HepG2 (cell line): ENCODE measurements around the gene PPCDC. TPM values are rescaled to one million over a fixed set of nuclear protein-coding genes. Genes with fewer than 3 reads are reported as not detected.

ENCODE experiments used
- ATAC-seq: fragments of 200-7000 bp; cut with Tn5 transposase; 3 replicates; pipeline ENCODE4 v1.9.1; 2020; ENCODE audit warnings: mild to moderate bottlenecking, moderate library complexity
- BruUV-seq: library from RNA; stranded (reverse); fragments of 400-500 nt; replicated peaks from 2 replicates; lab custom pipeline; 2021; lab: Mats Ljungman, UMichigan
- CTCF ChIA-PET: fragments of 300-600 bp; formaldehyde crosslinking; extraction: SDS; loops from one replicate; lab custom pipeline; 2021; ENCODE audit warnings: low total read pairs, inconsistent platforms, low intra/inter-chr PET ratio; lab: Yijun Ruan, JAX
- POLR2A ChIA-PET: fragments of 350-600 bp; sonication (Branson Sonifier 250); formaldehyde crosslinking; loops from one replicate; lab custom pipeline; 2020; ENCODE audit warnings: antibody characterized with exemption, inconsistent platforms; lab: Yijun Ruan, JAX
- DNase-seq: peaks from one replicate; pipeline ENCODE4 v3.0.0-alpha.2; 2015; ENCODE audit warnings: low spot score
- FAIRE-seq: peaks from 3 replicates; lab custom pipeline; 2011; peaks lifted over from hg19 to GRCh38; lab: Jason Lieb, UNC
- H2AFZ ChIP-seq: one replicate; pipeline ENCODE4 v1.6.1; 2011; ENCODE audit warnings: low read length, inconsistent platforms
- H3K27ac ChIP-seq: fragments of 300-600 bp; 3 replicates; pipeline ENCODE4 v1.8.0; 2011; ENCODE audit warnings: mixed run types, mild to moderate bottlenecking, mixed read lengths, low read length, inconsistent platforms; ENCODE audit not compliant: insufficient read depth; ENCODE audit errors: extremely low read length
- H3K27me3 ChIP-seq, 2 experiments: fragments of 200-600 bp in 1 of 2; 2 replicates in 1 of 2; 3 replicates in 1 of 2; pipeline versions ENCODE4 v1.6.0 to v1.8.0; 2011; ENCODE audit warnings: low read length in 2 of 2, mild to moderate bottlenecking in 2 of 2, moderate library complexity in 2 of 2, inconsistent platforms in 1 of 2; ENCODE audit not compliant: insufficient read depth in 2 of 2, control insufficient read depth in 1 of 2
- H3K36me3 ChIP-seq, 2 experiments: fragments of 200-600 bp in 1 of 2; replicated peaks in 1 of 2; 2 replicates in 1 of 2; 3 replicates in 1 of 2; pipeline versions ENCODE4 v1.5.1 to v1.8.0; 2011; ENCODE audit warnings: low read length in 2 of 2, inconsistent platforms in 1 of 2; ENCODE audit not compliant: insufficient read depth in 2 of 2, control insufficient read depth in 1 of 2
- H3K4me1 ChIP-seq: 2 replicates; pipeline ENCODE4 v1.5.1; 2012; ENCODE audit warnings: low read length, inconsistent platforms; ENCODE audit not compliant: insufficient read depth
- H3K4me2 ChIP-seq: 2 replicates; pipeline ENCODE4 v1.6.0; 2011; ENCODE audit warnings: low read depth, low read length, inconsistent platforms
- H3K4me3 ChIP-seq, 3 experiments: fragments of 200-600 bp in 1 of 3; sonication (generic), shearing (Covaris generic) in 1 of 3; replicated peaks in 1 of 3; 2 replicates each; pipeline ENCODE4 v1.5.1; 2011 to 2016; ENCODE audit warnings: low read length in 3 of 3, inconsistent platforms in 2 of 3, low read depth in 2 of 3, mild to moderate bottlenecking in 2 of 3, control low read depth in 1 of 3, mixed read lengths in 1 of 3; ENCODE audit not compliant: insufficient read depth in 1 of 3
- H3K79me2 ChIP-seq: one replicate; pipeline ENCODE4 v1.6.1; 2011; ENCODE audit warnings: low read length, inconsistent platforms; ENCODE audit not compliant: insufficient read depth
- H3K9ac ChIP-seq: 2 replicates; pipeline ENCODE4 v1.6.0; 2011; ENCODE audit warnings: mild to moderate bottlenecking, low read depth, low read length, inconsistent platforms; ENCODE audit not compliant: insufficient read depth
- H3K9me3 ChIP-seq: 2 replicates; pipeline ENCODE4 v1.5.1; 2012; ENCODE audit warnings: mild to moderate bottlenecking, low read length
- H4K20me1 ChIP-seq: 2 replicates; pipeline ENCODE4 v1.6.0; 2011; ENCODE audit warnings: inconsistent platforms, mild to moderate bottlenecking, low read length, moderate library complexity; ENCODE audit not compliant: insufficient read depth
- ARNT ChIP-seq: fragments of 450-650 bp; IDR thresholded peaks from 2 replicates; pipeline ENCODE4 v1.6.1; 2017
- DNMT1 ChIP-seq: sonication (generic); formaldehyde crosslinking; IDR thresholded peaks from 2 replicates; pipeline ENCODE4 v1.5.1; 2020; ENCODE audit warnings: mild to moderate bottlenecking, missing genetic modification reagents
- NFE2L1 ChIP-seq: sonication (generic); formaldehyde crosslinking; IDR thresholded peaks from 2 replicates; pipeline ENCODE4 v1.4.0; 2020; ENCODE audit warnings: missing genetic modification reagents, mild to moderate bottlenecking, borderline replicate concordance
- NKX3-1 ChIP-seq: sonication (generic); formaldehyde crosslinking; IDR thresholded peaks from 2 replicates; pipeline ENCODE4 v1.5.0; 2020; ENCODE audit warnings: missing genetic modification reagents
- PATZ1 ChIP-seq: sonication (generic); formaldehyde crosslinking; IDR thresholded peaks from 2 replicates; pipeline ENCODE4 v1.4.0; 2020; ENCODE audit warnings: missing genetic modification reagents
- PCBP2 ChIP-seq: fragments of 200-400 bp; formaldehyde crosslinking; optimal IDR thresholded peaks from 2 replicates; pipeline ENCODE3; 2018; ENCODE audit warnings: low read length, low read depth; ENCODE audit not compliant: poor library complexity, severe bottlenecking
- PLRG1 ChIP-seq: fragments of 450-650 bp; conservative IDR thresholded peaks from 2 replicates; pipeline ENCODE4 v1.6.1; 2016
- RFX5 ChIP-seq: IDR thresholded peaks from 2 replicates; pipeline ENCODE4 v1.6.1; 2011; ENCODE audit warnings: low read depth, low read length, improper control_type of control experiment
- RXRA ChIP-seq: sonication (generic); formaldehyde crosslinking; IDR thresholded peaks from 2 replicates; pipeline ENCODE4 v1.5.1; 2020; ENCODE audit warnings: missing genetic modification reagents
- SNAPC4 ChIP-seq: sonication (generic); formaldehyde crosslinking; IDR thresholded peaks from 2 replicates; pipeline ENCODE4 v1.4.0; 2020; ENCODE audit warnings: mild to moderate bottlenecking, missing genetic modification reagents
- ZNF17 ChIP-seq: sonication (generic); formaldehyde crosslinking; IDR thresholded peaks from 2 replicates; pipeline ENCODE4 v1.5.0; 2020; ENCODE audit warnings: mild to moderate bottlenecking, missing genetic modification reagents
- ZNF180 ChIP-seq: sonication (generic); formaldehyde crosslinking; IDR thresholded peaks from 2 replicates; pipeline ENCODE4 v1.4.0; 2020; ENCODE audit warnings: low read depth, missing genetic modification reagents, borderline replicate concordance
- ZNF33A ChIP-seq: sonication (generic); formaldehyde crosslinking; IDR thresholded peaks from 2 replicates; pipeline ENCODE4 v1.5.1; 2020; ENCODE audit warnings: missing genetic modification reagents, mild to moderate bottlenecking, moderate library complexity, borderline replicate concordance
- ZNF501 ChIP-seq: sonication (generic); formaldehyde crosslinking; IDR thresholded peaks from 2 replicates; pipeline ENCODE4 v1.5.1; 2020; ENCODE audit warnings: mild to moderate bottlenecking, moderate library complexity, missing genetic modification reagents
- ZNF543 ChIP-seq: sonication (generic); formaldehyde crosslinking; IDR thresholded peaks from 2 replicates; pipeline ENCODE4 v1.4.0; 2020; ENCODE audit warnings: mild to moderate bottlenecking, missing genetic modification reagents
- ZNF724P ChIP-seq: sonication (generic); formaldehyde crosslinking; IDR thresholded peaks from 2 replicates; pipeline ENCODE4 v1.8.0; 2022; ENCODE audit warnings: missing genetic modification reagents, borderline replicate concordance
- ZNF788 ChIP-seq: sonication (generic); formaldehyde crosslinking; IDR thresholded peaks from 2 replicates; pipeline ENCODE4 v1.5.0; 2020; ENCODE audit warnings: mild to moderate bottlenecking, missing genetic modification reagents, borderline replicate concordance
- WGBS: methylation state at CpG from one replicate; pipeline ENCODE4 v1.1.6; 2017; ENCODE audit warnings: low lambda C conversion rate; 5-methylcytosine and 5-hydroxymethylcytosine counted together
- in situ Hi-C: cut with HindIII; loops from 2 replicates; pipeline ENCODE4 v1.10.0; 2017; ENCODE audit warnings: low pct_unique_long_range_greater_than_20kb; ENCODE audit not compliant: extremely low pct_ligation_motif_present
- intact Hi-C: fragments of 100-400 bp; cut with micrococcal nuclease; formaldehyde crosslinking; loops from one replicate; pipeline ENCODE4 v1.10.0; 2022; ENCODE audit not compliant: unreplicated experiment
- polyA plus RNA-seq, 8 experiments: library from polyadenylated mRNA; depleted of rRNA in 3 of 8; stranded (reverse) in 7 of 8; unstranded in 1 of 8; fragments of >200 nt; fragmentation: Illumina TruSeq in 4 of 8; extraction: Trizol in 4 of 8; gene quantifications; 2 replicates each; pipeline versions ENCODE4 v1.2.1 to v1.2.3, GENCODE V29; 2011 to 2016; ENCODE audit warnings: low read depth in 4 of 8, missing spikeins in 1 of 8, mixed read lengths in 1 of 8; ENCODE audit not compliant: insufficient read depth in 1 of 8
- total RNA-seq, 5 experiments: library from RNA; depleted of rRNA; stranded (reverse); fragments of >200 nt; fragmentation: Illumina TruSeq; extraction: Trizol; gene quantifications; 2 replicates each; pipeline ENCODE4 v1.2.3, GENCODE V29; 2016; ENCODE audit warnings: low read depth in 1 of 5

PPCDC gene
- total and polyA plus RNA-seq, 2 of the 13 experiments (the other 11 are each of a cell fraction or from before 2014, with no cell fraction given): 12.3 to 12.8 TPM

GRCh38 chr15:75053748-75054125, 30.3 kb downstream of the PPCDC start:
- in situ Hi-C loops: no loop called here
- no peaks in the 10 kb centered on the region for H3K9me3 ChIP-seq
- H3K27me3 ChIP-seq: no peaks in the 10 kb centered on the region
- WGBS: 92% methylated on average over 7 of the region's 7 CpGs
- peak; percentile 47 for FAIRE-seq
- intact Hi-C loops: no loop called here
- H2AFZ ChIP-seq: no peak overlapping the region
- no peak overlapping the region for H3K4me2 ChIP-seq
- H4K20me1 ChIP-seq: no peaks in the 10 kb centered on the region
- no peak overlapping the region for H3K4me3 ChIP-seq
- no peak for TF ChIP-seq ZNF501
- TF ChIP-seq RFX5: no peak
- TF ChIP-seq ZNF543 (CRISPR knock-in tag): no peak
- TF ChIP-seq NKX3-1 (CRISPR knock-in tag): no peak
- TF ChIP-seq DNMT1 (CRISPR knock-in tag): no peak
- no peak for TF ChIP-seq ZNF788
- no peak for TF ChIP-seq ZNF724P (CRISPR knock-in tag)
- TF ChIP-seq ZNF33A (CRISPR knock-in tag): no peak
- no peak for TF ChIP-seq ZNF180 (CRISPR knock-in tag)
- no peak for TF ChIP-seq PCBP2
- TF ChIP-seq RXRA: no peak
- no peak for TF ChIP-seq PATZ1 (CRISPR knock-in tag)
- no peak for TF ChIP-seq PLRG1
- no peak for TF ChIP-seq ZNF17 (CRISPR knock-in tag)
- no peak for TF ChIP-seq ARNT
- no peak for TF ChIP-seq SNAPC4 (CRISPR knock-in tag)
- no peak for TF ChIP-seq NFE2L1
- BruUV-seq: no TSS peak
- H3K4me1 ChIP-seq: peaks cover 72% of the 10 kb centered on the region
- peaks cover under 1 to 4% of the 10 kb centered on the region in 2 experiments; a peak in 3 of 5 replicates for H3K36me3 ChIP-seq
- ATAC-seq: no peak
- no peaks in the 10 kb centered on the region for H3K79me2 ChIP-seq
- no peak for DNase-seq
- no peak overlapping the region for H3K9ac ChIP-seq
- ChIA-PET POLR2A (interaction anchor here (0.7 to 3.5 kb wide), 4 partner anchors 10 to 315 kb away, joined by 3 to 21 read pairs (median 3); partner anchors contain the start of gene MAN2C1), CTCF (no interaction called here)
- H3K27ac ChIP-seq: no peak overlapping the region
